H1 (cell line): ENCODE data around the gene CACNA1C. TPM values are rescaled to one million over a fixed set of nuclear protein-coding genes. Genes with fewer than 3 reads are reported as not detected.

Experiments used
- CTCF ChIA-PET: fragments of 300-600 bp; sonication (Branson Sonifier 250); formaldehyde crosslinking; loops from one replicate; lab custom pipeline; 2021; ENCODE audit not compliant: partially characterized antibody; lab: Charles Lee
- POLR2A ChIA-PET: fragments of 300-600 bp; sonication (Branson Sonifier 250); formaldehyde crosslinking; loops from one replicate; lab custom pipeline; 2021; ENCODE audit warnings: inconsistent platforms; ENCODE audit not compliant: partially characterized antibody; lab: Charles Lee
- DNase-seq, 2 experiments: peaks; one replicate each; pipeline versions ENCODE4 v3.0.0 to v3.0.0-alpha.2; 2010 to 2022; ENCODE audit warnings: low spot score in 2 of 2, low read depth in 1 of 2, mixed read lengths in 1 of 2
- FAIRE-seq: peaks from 2 replicates; lab custom pipeline; 2011; peaks lifted over from hg19 to GRCh38; lab: Jason Lieb, UNC
- H2AFZ ChIP-seq: 2 replicates; pipeline ENCODE4 v1.8.1; 2012; ENCODE audit warnings: low read length, inconsistent platforms
- H2AK5ac ChIP-seq: 2 replicates; pipeline ENCODE4 v1.6.1; 2013; ENCODE audit warnings: low read depth, low read length
- H2BK120ac ChIP-seq: replicated peaks from 2 replicates; pipeline ENCODE3; 2013; ENCODE audit warnings: low read depth, low read length, inconsistent platforms
- H2BK12ac ChIP-seq: 2 replicates; pipeline ENCODE4 v1.6.1; 2013; ENCODE audit warnings: low read depth, low read length
- H2BK15ac ChIP-seq: 2 replicates; pipeline ENCODE4 v1.6.1; 2013; ENCODE audit warnings: low read length
- H2BK20ac ChIP-seq: 2 replicates; pipeline ENCODE4 v1.6.1; 2013; ENCODE audit warnings: low read length
- H2BK5ac ChIP-seq: 2 replicates; pipeline ENCODE4 v1.6.1; 2013; ENCODE audit warnings: low read depth, low read length
- H3K14ac ChIP-seq: 2 replicates; pipeline ENCODE4 v1.6.1; 2013; ENCODE audit warnings: inconsistent platforms; ENCODE audit not compliant: insufficient read length
- H3K18ac ChIP-seq: 2 replicates; pipeline ENCODE4 v1.6.1; 2013; ENCODE audit warnings: low read length; ENCODE audit errors: extremely low read depth
- H3K23ac ChIP-seq: 2 replicates; pipeline ENCODE4 v1.6.1; 2013; ENCODE audit warnings: inconsistent platforms; ENCODE audit not compliant: insufficient read length
- H3K23me2 ChIP-seq: 2 replicates; pipeline ENCODE4 v1.6.1; 2013; ENCODE audit warnings: low read depth, low read length
- H3K27ac ChIP-seq: 2 replicates; pipeline ENCODE4 v1.6.1; 2011; ENCODE audit warnings: low read depth, low read length, inconsistent platforms
- H3K27me3 ChIP-seq, 4 experiments: replicated peaks in 1 of 4; 1 replicate in 1 of 4; 2 replicates in 3 of 4; pipeline versions ENCODE4 v1.6.1 to v1.8.1; 2011 to 2013; ENCODE audit warnings: low read length in 3 of 4, mild to moderate bottlenecking in 3 of 4, inconsistent platforms in 2 of 4, mixed read lengths in 2 of 4, moderate library complexity in 1 of 4; ENCODE audit not compliant: control insufficient read depth in 3 of 4, insufficient read depth in 3 of 4; ENCODE audit errors: extremely low read depth in 1 of 4
- H3K36me3 ChIP-seq, 4 experiments: 2 replicates each; pipeline versions ENCODE4 v1.6.1 to v1.8.1; 2011 to 2013; ENCODE audit warnings: mild to moderate bottlenecking in 4 of 4, low read length in 3 of 4, moderate library complexity in 2 of 4, control low read depth in 1 of 4, inconsistent platforms in 1 of 4; ENCODE audit not compliant: insufficient read depth in 4 of 4, control insufficient read depth in 2 of 4
- H3K4ac ChIP-seq: replicated peaks from 2 replicates; pipeline ENCODE3; 2013; ENCODE audit warnings: low read length, low read depth, mixed read lengths, inconsistent platforms; ENCODE audit not compliant: insufficient read length
- H3K4me1 ChIP-seq, 4 experiments: replicated peaks in 1 of 4; 1 replicate in 1 of 4; 2 replicates in 3 of 4; pipeline versions ENCODE4 v1.6.1 to v1.8.1; 2011 to 2013; ENCODE audit warnings: low read length in 3 of 4, inconsistent platforms in 2 of 4, mixed read lengths in 1 of 4; ENCODE audit not compliant: insufficient read depth in 4 of 4, control insufficient read depth in 3 of 4
- H3K4me2 ChIP-seq, 2 experiments: 2 replicates each; pipeline versions ENCODE4 v1.6.1 to v1.8.1; 2011 to 2013; ENCODE audit warnings: low read depth in 2 of 2, low read length in 2 of 2, control low read depth in 1 of 2, inconsistent platforms in 1 of 2, mild to moderate bottlenecking in 1 of 2; ENCODE audit not compliant: insufficient read depth in 1 of 2
- H3K4me3 ChIP-seq, 4 experiments: fragments of 200-600, 300-600 bp in 1 of 4; sonication (generic), shearing (Covaris generic), sonication (Bioruptor Twin) in 1 of 4; 2 replicates each; pipeline versions ENCODE4 v1.5.1 to v1.8.1; 2011 to 2016; ENCODE audit warnings: low read length in 4 of 4, low read depth in 3 of 4, control low read depth in 2 of 4, inconsistent platforms in 2 of 4, mild to moderate bottlenecking in 2 of 4, mixed read lengths in 1 of 4, moderate library complexity in 1 of 4; ENCODE audit not compliant: insufficient read depth in 2 of 4; ENCODE audit errors: extremely low read depth in 1 of 4
- H3K56ac ChIP-seq: replicated peaks from 2 replicates; pipeline ENCODE3; 2013; ENCODE audit warnings: low read depth, mild to moderate bottlenecking, mixed read lengths, low read length, inconsistent platforms; ENCODE audit not compliant: insufficient read length
- H3K79me1 ChIP-seq: 2 replicates; pipeline ENCODE4 v1.6.1; 2013; ENCODE audit warnings: low read depth, low read length, control low read depth
- H3K79me2 ChIP-seq, 2 experiments: 2 replicates each; pipeline versions ENCODE4 v1.6.1 to v1.8.1; 2012 to 2013; ENCODE audit warnings: low read length in 2 of 2, mild to moderate bottlenecking in 2 of 2, inconsistent platforms in 1 of 2; ENCODE audit not compliant: insufficient read depth in 2 of 2, control insufficient read depth in 1 of 2
- H3K9ac ChIP-seq, 4 experiments: replicated peaks in 1 of 4; 1 replicate in 1 of 4; 2 replicates in 3 of 4; pipeline versions ENCODE4 v1.6.1 to v1.8.1; 2011 to 2013; ENCODE audit warnings: low read depth in 3 of 4, low read length in 3 of 4, control low read depth in 2 of 4, mild to moderate bottlenecking in 2 of 4, moderate library complexity in 2 of 4, inconsistent platforms in 1 of 4; ENCODE audit errors: extremely low read depth in 1 of 4
- H3K9me3 ChIP-seq, 2 experiments: 2 replicates each; pipeline versions ENCODE4 v1.6.1 to v1.8.1; 2012 to 2013; ENCODE audit warnings: mild to moderate bottlenecking in 2 of 2, moderate library complexity in 2 of 2, control low read depth in 1 of 2, inconsistent platforms in 1 of 2, low read depth in 1 of 2, low read length in 1 of 2, mixed read lengths in 1 of 2; ENCODE audit not compliant: insufficient read depth in 2 of 2
- H4K20me1 ChIP-seq, 2 experiments: replicated peaks in 1 of 2; 2 replicates each; pipeline versions ENCODE3 to v1.8.1; 2011 to 2013; ENCODE audit warnings: inconsistent platforms in 2 of 2, low read length in 2 of 2, mild to moderate bottlenecking in 1 of 2; ENCODE audit not compliant: insufficient read depth in 2 of 2, control insufficient read depth in 1 of 2
- H4K5ac ChIP-seq: 2 replicates; pipeline ENCODE4 v1.6.1; 2013; ENCODE audit warnings: low read length, low read depth, mixed read lengths, inconsistent platforms; ENCODE audit not compliant: insufficient read length
- H4K8ac ChIP-seq: 2 replicates; pipeline ENCODE4 v1.8.0; 2013; ENCODE audit warnings: mild to moderate bottlenecking, moderate library complexity, low read length, inconsistent platforms; ENCODE audit not compliant: insufficient read depth; ENCODE audit errors: extremely low read depth
- H4K91ac ChIP-seq: replicated peaks from 2 replicates; pipeline ENCODE3; 2013; ENCODE audit warnings: low read length, mixed read lengths, inconsistent platforms; ENCODE audit not compliant: insufficient read length
- CEBPB ChIP-seq: IDR thresholded peaks from 2 replicates; pipeline ENCODE4 v1.6.1; 2012; ENCODE audit warnings: low read depth, low read length
- CTBP2 ChIP-seq: IDR thresholded peaks from 2 replicates; pipeline ENCODE4 v1.7.0; 2011; ENCODE audit warnings: borderline replicate concordance, mild to moderate bottlenecking, moderate library complexity, mixed read lengths, low read length; ENCODE audit not compliant: insufficient read depth, insufficient read length
- EP300 ChIP-seq, 2 experiments: IDR thresholded peaks; 1 replicate in 1 of 2; 2 replicates in 1 of 2; pipeline ENCODE4 v1.6.1; 2011 to 2012; ENCODE audit warnings: low read depth in 2 of 2, low read length in 2 of 2, mild to moderate bottlenecking in 2 of 2, borderline replicate concordance in 1 of 2, inconsistent platforms in 1 of 2, moderate library complexity in 1 of 2
- GABPA ChIP-seq: IDR thresholded peaks from 2 replicates; pipeline ENCODE4 v1.6.1; 2011; ENCODE audit warnings: mild to moderate bottlenecking, low read length, moderate library complexity, borderline replicate concordance; ENCODE audit not compliant: insufficient read depth
- JUN ChIP-seq: IDR thresholded peaks from 2 replicates; pipeline ENCODE4 v1.6.1; 2011; ENCODE audit warnings: low read depth, mild to moderate bottlenecking, improper control_type of control experiment, low read length
- MAFK ChIP-seq: IDR thresholded peaks from 2 replicates; pipeline ENCODE4 v1.6.1; 2012; ENCODE audit warnings: low read depth, mild to moderate bottlenecking, improper control_type of control experiment, low read length
- NANOG ChIP-seq: IDR thresholded peaks from 2 replicates; pipeline ENCODE4 v1.6.1; 2011; ENCODE audit warnings: low read length, low read depth, mild to moderate bottlenecking, inconsistent platforms; ENCODE audit not compliant: insufficient read depth, poor library complexity, severe bottlenecking
- POU5F1 ChIP-seq: IDR thresholded peaks from 2 replicates; pipeline ENCODE4 v1.6.1; 2011; ENCODE audit warnings: low read depth, mild to moderate bottlenecking, low read length, moderate library complexity
- RAD21 ChIP-seq, 2 experiments: IDR thresholded peaks in 1 of 2; conservative IDR thresholded peaks in 1 of 2; 2 replicates each; pipeline ENCODE4 v1.6.1; 2011; ENCODE audit warnings: low read depth in 2 of 2, low read length in 2 of 2, improper control_type of control experiment in 1 of 2, inconsistent platforms in 1 of 2, mild to moderate bottlenecking in 1 of 2, moderate library complexity in 1 of 2
- SAP30 ChIP-seq: fragments of 300-600 bp; sonication (generic); IDR thresholded peaks from 2 replicates; pipeline ENCODE4 v1.7.1; 2012; ENCODE audit warnings: low read length, moderate library complexity, mild to moderate bottlenecking, inconsistent platforms; ENCODE audit not compliant: insufficient read depth, insufficient replicate concordance
- SIN3A ChIP-seq, 2 experiments: IDR thresholded peaks in 1 of 2; conservative IDR thresholded peaks in 1 of 2; 2 replicates each; pipeline ENCODE4 v1.6.1; 2011 to 2012; ENCODE audit warnings: low read length in 2 of 2, improper control_type of control experiment in 1 of 2, low read depth in 1 of 2, mild to moderate bottlenecking in 1 of 2
- YY1 ChIP-seq: IDR thresholded peaks from 2 replicates; pipeline ENCODE4 v1.6.1; 2011; ENCODE audit warnings: low read depth, mild to moderate bottlenecking, low read length
- WGBS, 2 experiments: shearing (Covaris generic) in 1 of 2; methylation state at CpG; one replicate each; pipeline versions ENCODE4 v1.1.6 to v1.1.7; 2013 to 2015; ENCODE audit warnings: low lambda C conversion rate in 2 of 2, mixed read lengths in 2 of 2, inconsistent platforms in 1 of 2, low coverage in 1 of 2, missing lambda C conversion rate in 1 of 2; ENCODE audit not compliant: insufficient replicate concordance in 2 of 2, insufficient coverage in 1 of 2, insufficient read length in 1 of 2; ENCODE audit errors: extremely low coverage in 1 of 2, missing lambda C conversion rate in 1 of 2; 5-methylcytosine and 5-hydroxymethylcytosine counted together
- polyA plus RNA-seq, 7 experiments: library from polyadenylated mRNA; depleted of rRNA in 3 of 7; stranded (reverse) in 5 of 7; unstranded in 2 of 7; fragments of >200 nt in 5 of 7; fragments of 200-250 nt in 2 of 7; gene quantifications; 1 replicate in 5 of 7; 2 replicates in 1 of 7; 4 replicates in 1 of 7; pipeline versions ENCODE4 v1.2.1 to v1.2.3, GENCODE V29; 2011 to 2013; ENCODE audit warnings: missing spikeins in 2 of 7, mixed read lengths in 2 of 7
- total RNA-seq: library from RNA; stranded (reverse); fragmentation: NEBNext Ultra II Directional; extraction: Animal tissue kit (Norgen Biotek cat#: 25700); gene quantifications from 2 replicates; pipeline ENCODE4 v1.2.1, GENCODE V29; 2021

Gene CACNA1C
- total and polyA plus RNA-seq, 2 of the 8 experiments (the other 6 are each of a cell fraction or from before 2014, with no cell fraction given), result 1.3 TPM

DNA sequence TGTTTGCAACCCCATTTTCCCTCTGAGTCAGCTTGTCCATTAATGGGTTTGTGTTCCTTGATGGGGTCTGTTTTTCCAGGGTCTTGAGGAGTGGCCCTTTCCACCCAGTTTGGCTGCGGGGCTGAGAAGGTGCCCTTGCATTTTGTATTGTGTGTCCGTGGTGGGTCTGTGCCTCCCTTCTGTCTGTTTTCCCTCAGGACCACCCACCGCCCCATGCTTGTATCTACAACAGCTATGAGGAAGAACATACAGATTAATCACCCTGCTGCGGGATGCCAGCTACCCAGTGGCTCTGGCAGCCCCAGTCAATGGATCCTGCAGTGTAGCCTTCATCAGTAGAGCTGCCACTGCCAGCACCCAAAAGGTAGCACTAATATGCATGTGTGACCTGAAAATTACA is 235.7 kb downstream of the CACNA1C start:
- H4K5ac ChIP-seq, result no peak overlapping the region
- no peak overlapping the region for H2BK5ac ChIP-seq
- CTCF ChIA-PET, result interaction anchor here (0.7 to 13.0 kb wide), 23 partner anchors 13 to 337 kb away, joined by 3 to 252 read pairs (median 4); partner anchors contain the start of gene CACNA1C
- H2BK12ac ChIP-seq, result no peak overlapping the region
- H3K27me3 ChIP-seq, result peaks cover 0 to 3% (median 0%) of the 10 kb centered on the region in 4 experiments; a peak in 1 of 7 replicates
- no peak overlapping the region for H3K18ac ChIP-seq
- H3K9ac ChIP-seq, result no peak overlapping the region
- H3K79me2 ChIP-seq, result no peaks in the 10 kb centered on the region
- no peak overlapping the region for H3K4me3 ChIP-seq
- no peak overlapping the region for H2BK20ac ChIP-seq
- H3K79me1 ChIP-seq, result no peaks in the 10 kb centered on the region
- POLR2A ChIA-PET, result interaction anchor here (0.6 kb wide), 1 partner anchor 623 kb away, joined by 4 read pairs; no protein-coding TSS in a partner anchor
- no peaks in the 10 kb centered on the region for H3K9me3 ChIP-seq
- no peak overlapping the region for H2BK120ac ChIP-seq
- H4K8ac ChIP-seq, result no peak overlapping the region
- H3K14ac ChIP-seq, result no peak overlapping the region
- H3K23me2 ChIP-seq, result no peaks in the 10 kb centered on the region
- no peaks in the 10 kb centered on the region for H4K20me1 ChIP-seq
- H3K4ac ChIP-seq, result no peak overlapping the region
- H4K91ac ChIP-seq, result no peak overlapping the region
- H3K56ac ChIP-seq, result no peak overlapping the region
- WGBS, 2 experiments, result 87% methylated on average over 4 of the region's 4 CpGs; no CpG with 5 or more reads in 1 of the 2 experiments
- FAIRE-seq (no peak), DNase-seq (no peak)
- H2AFZ ChIP-seq, result no peak overlapping the region
- H2BK15ac ChIP-seq, result no peak overlapping the region
- H3K27ac ChIP-seq, result no peak overlapping the region
- H3K4me1 ChIP-seq, result peaks cover 5 to 10% (median 6%) of the 10 kb centered on the region in 4 experiments
- no peak overlapping the region for H3K4me2 ChIP-seq
- no peak overlapping the region for H3K23ac ChIP-seq
- no peak overlapping the region; the same call in 1 of the 2 replicates for H2AK5ac ChIP-seq
- no peaks in the 10 kb centered on the region for H3K36me3 ChIP-seq
- TF ChIP-seq YY1, result no peak
- no peak for TF ChIP-seq SIN3A (conservative IDR thresholded peaks at IDR 0.05 in 1 of 2, IDR thresholded peaks at IDR 0.05 in 1 of 2; ENCODE audit: low read depth in 1 of 2, low read length in 2 of 2)
- no peak for TF ChIP-seq GABPA
- no peak for TF ChIP-seq SAP30
- no peak for TF ChIP-seq NANOG
- no peak for TF ChIP-seq MAFK
- TF ChIP-seq CTBP2, result no peak
- TF ChIP-seq RAD21 (IDR thresholded peaks at IDR 0.05 in 1 of 2, conservative IDR thresholded peaks at IDR 0.05 in 1 of 2; ENCODE audit: low read depth in 2 of 2, low read length in 2 of 2), result no peak
- no peak for TF ChIP-seq JUN
- no peak for TF ChIP-seq POU5F1
- TF ChIP-seq EP300 (IDR thresholded peaks at IDR 0.05; ENCODE audit: borderline replicate concordance in 1 of 2, low read depth in 2 of 2, low read length in 2 of 2), result no peak
- no peak for TF ChIP-seq CEBPB
